Activated CD8-positive, alpha-beta T cell treated with anti-CD3 and anti-CD28 coated beads for 36 hours (primary cell): ENCODE data around the gene MAP3K7CL. TPM values are rescaled to one million over a fixed set of nuclear protein-coding genes. Genes with fewer than 3 reads are reported as not detected.

Source experiments
- ATAC-seq: fragments of 200-7000 bp; cut with Tn5 transposase; one replicate; pipeline ENCODE4 v1.10.0; 2021; ENCODE audit warnings: mild to moderate bottlenecking, moderate library complexity
- CTCF ChIA-PET: fragments of 350-600 bp; sonication (Branson Sonifier 250); formaldehyde crosslinking; loops from one replicate; lab custom pipeline; 2021; ENCODE audit warnings: antibody characterized with exemption; lab: Charles Lee
- POLR2A ChIA-PET: fragments of 350-600 bp; sonication (Branson Sonifier 250); formaldehyde crosslinking; loops from one replicate; lab custom pipeline; 2021; ENCODE audit warnings: antibody characterized with exemption; lab: Charles Lee
- DNase-seq: peaks from one replicate; pipeline ENCODE4 v3.0.0-alpha.2; 2020
- H3K27ac Mint-ChIP-seq: one replicate; pipeline ENCODE4 v1.8.0; 2021; ENCODE audit warnings: mild to moderate bottlenecking, mixed read lengths
- H3K27me3 Mint-ChIP-seq: one replicate; pipeline ENCODE4 v1.8.0; 2021; ENCODE audit warnings: mixed read lengths
- H3K36me3 Mint-ChIP-seq: one replicate; pipeline ENCODE4 v1.8.0; 2021; ENCODE audit warnings: low read depth, mixed read lengths
- H3K4me1 Mint-ChIP-seq: one replicate; pipeline ENCODE4 v1.8.0; 2021; ENCODE audit warnings: low read depth, mixed read lengths
- H3K4me3 Mint-ChIP-seq: one replicate; pipeline ENCODE4 v1.8.0; 2021; ENCODE audit warnings: mild to moderate bottlenecking, moderate library complexity, mixed read lengths
- H3K9me3 Mint-ChIP-seq: one replicate; pipeline ENCODE4 v1.8.0; 2021; ENCODE audit warnings: mixed read lengths
- intact Hi-C: fragments of 100-400 bp; cut with micrococcal nuclease; formaldehyde crosslinking; loops from one replicate; pipeline ENCODE4 v1.10.0; 2022
- total RNA-seq, 2 experiments: library from RNA; stranded (reverse); gene quantifications; one replicate each; pipeline ENCODE4 v1.2.3, GENCODE V29; 2021
- TF ChIP-seq, protein P1 (sequence below): fragments of 200-600 bp; IDR thresholded peaks from one replicate; pipeline ENCODE4 v1.8.0; 2022; ENCODE audit warnings: antibody characterized with exemption, mild to moderate bottlenecking

MAP3K7CL gene
- total RNA-seq, 2 experiments from 2014 or later, result 3.2 to 4.7 TPM

DNA sequence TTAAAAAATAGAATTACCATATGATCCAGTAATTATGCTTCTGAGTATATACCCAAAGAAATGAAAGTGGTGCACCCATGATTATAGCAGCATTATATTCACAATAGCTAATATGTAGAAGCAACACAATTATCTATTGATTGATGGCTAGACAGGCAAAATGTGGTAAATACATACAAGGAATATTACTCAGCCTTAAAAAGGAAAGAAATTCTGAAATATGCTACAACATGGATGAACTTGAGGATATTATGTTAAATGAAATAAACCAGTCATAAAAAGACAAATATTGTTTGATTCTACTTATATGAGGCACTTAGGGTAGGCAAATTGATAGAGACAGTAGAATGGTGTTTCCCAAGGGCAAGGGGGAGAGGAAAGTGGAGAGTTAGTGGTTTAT is 80.8 kb downstream of the MAP3K7CL start:
- ATAC-seq (no peak), DNase-seq (no peak)
- peaks cover 1% of the 10 kb centered on the region for H3K27me3 Mint-ChIP-seq
- POLR2A ChIA-PET, result no interaction called here
- TF ChIP-seq, protein P1, sequence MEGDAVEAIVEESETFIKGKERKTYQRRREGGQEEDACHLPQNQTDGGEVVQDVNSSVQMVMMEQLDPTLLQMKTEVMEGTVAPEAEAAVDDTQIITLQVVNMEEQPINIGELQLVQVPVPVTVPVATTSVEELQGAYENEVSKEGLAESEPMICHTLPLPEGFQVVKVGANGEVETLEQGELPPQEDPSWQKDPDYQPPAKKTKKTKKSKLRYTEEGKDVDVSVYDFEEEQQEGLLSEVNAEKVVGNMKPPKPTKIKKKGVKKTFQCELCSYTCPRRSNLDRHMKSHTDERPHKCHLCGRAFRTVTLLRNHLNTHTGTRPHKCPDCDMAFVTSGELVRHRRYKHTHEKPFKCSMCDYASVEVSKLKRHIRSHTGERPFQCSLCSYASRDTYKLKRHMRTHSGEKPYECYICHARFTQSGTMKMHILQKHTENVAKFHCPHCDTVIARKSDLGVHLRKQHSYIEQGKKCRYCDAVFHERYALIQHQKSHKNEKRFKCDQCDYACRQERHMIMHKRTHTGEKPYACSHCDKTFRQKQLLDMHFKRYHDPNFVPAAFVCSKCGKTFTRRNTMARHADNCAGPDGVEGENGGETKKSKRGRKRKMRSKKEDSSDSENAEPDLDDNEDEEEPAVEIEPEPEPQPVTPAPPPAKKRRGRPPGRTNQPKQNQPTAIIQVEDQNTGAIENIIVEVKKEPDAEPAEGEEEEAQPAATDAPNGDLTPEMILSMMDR, result no peak
- H3K4me3 Mint-ChIP-seq, result no peak overlapping the region
- CTCF ChIA-PET, result no interaction called here
- intact Hi-C loops, result loop anchor here (10.0 kb wide), 1 partner anchor 56 kb away; no protein-coding TSS in a partner anchor
- H3K27ac Mint-ChIP-seq, result no peak overlapping the region
- H3K36me3 Mint-ChIP-seq, result no peaks in the 10 kb centered on the region
- no peaks in the 10 kb centered on the region for H3K9me3 Mint-ChIP-seq
- peaks cover 12% of the 10 kb centered on the region for H3K4me1 Mint-ChIP-seq

- ChIA-PET POLR2A (no interaction called here), CTCF (no interaction called here)
- no peak for DNase-seq
- Mint-ChIP-seq H3K4me1 (peaks cover 12% of the 10 kb centered on the region), H3K36me3 (no peaks in the 10 kb centered on the region), H3K9me3 (no peaks in the 10 kb centered on the region), H3K27ac (no peak overlapping the region), H3K27me3 (no peaks in the 10 kb centered on the region), H3K4me3 (no peak overlapping the region)
- ATAC-seq, result no peak
- intact Hi-C loops, result loop anchor here (10.0 kb wide), 1 partner anchor 58 kb away; no protein-coding TSS in a partner anchor
- TF ChIP-seq, protein P1, result no peak
These were observed 82.0 kb downstream of the MAP3K7CL start for GRCh38 chr21:29212446-29212845.

- TF ChIP-seq, protein P1, result no peak
- no peaks in the 10 kb centered on the region for H3K9me3 Mint-ChIP-seq
- intact Hi-C loops, result loop anchor here (10.0 kb wide), 1 partner anchor 59 kb away; no protein-coding TSS in a partner anchor
- DNase-seq, result no peak
- CTCF ChIA-PET, result no interaction called here
- H3K27me3 Mint-ChIP-seq, result no peaks in the 10 kb centered on the region
- H3K36me3 Mint-ChIP-seq, result no peaks in the 10 kb centered on the region
- POLR2A ChIA-PET, result no interaction called here
- peaks cover 8% of the 10 kb centered on the region for H3K4me1 Mint-ChIP-seq
- H3K27ac Mint-ChIP-seq, result no peak overlapping the region
- H3K4me3 Mint-ChIP-seq, result no peak overlapping the region
- no peak for ATAC-seq
These were observed 83.3 kb downstream of the MAP3K7CL start for GRCh38 chr21:29213513-29214385.

- intact Hi-C loops, result loop anchor here (10.0 kb wide), 1 partner anchor 61 kb away; no protein-coding TSS in a partner anchor
- TF ChIP-seq, protein P1, result no peak
- H3K27me3 Mint-ChIP-seq, result no peaks in the 10 kb centered on the region
- no peaks in the 10 kb centered on the region for H3K36me3 Mint-ChIP-seq
- H3K27ac Mint-ChIP-seq, result no peak overlapping the region
- ATAC-seq (no peak), DNase-seq (no peak)
- no peaks in the 10 kb centered on the region for H3K9me3 Mint-ChIP-seq
- CTCF ChIA-PET, result no interaction called here
- POLR2A ChIA-PET, result no interaction called here
- peaks cover 3% of the 10 kb centered on the region for H3K4me1 Mint-ChIP-seq
- H3K4me3 Mint-ChIP-seq, result no peak overlapping the region
These were observed 85.3 kb downstream of the MAP3K7CL start for GRCh38 chr21:29215709-29216108.

DNA sequence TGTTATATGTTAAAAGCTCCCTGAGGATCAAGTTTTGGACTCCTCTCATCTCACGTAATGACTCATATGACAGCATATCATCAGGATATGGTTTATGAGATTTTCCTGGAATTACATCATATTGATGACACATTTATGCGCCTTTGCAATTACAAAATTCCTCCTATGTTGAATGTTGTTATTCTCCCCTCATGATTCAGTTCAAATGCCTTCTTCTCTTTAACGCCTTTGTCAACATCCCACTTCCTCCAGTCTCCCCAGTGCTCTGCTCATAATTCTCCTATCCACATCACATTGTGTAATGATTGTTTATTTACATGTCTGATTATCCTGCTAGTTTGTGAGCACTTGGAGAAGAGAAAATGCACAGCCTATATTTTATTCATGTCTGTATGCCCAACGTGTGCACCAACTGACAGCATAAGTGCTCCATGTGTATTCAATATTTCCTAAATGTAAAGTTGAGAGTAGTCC is 87.4 kb downstream of the MAP3K7CL start:
- intact Hi-C loops, result loop anchor here (10.0 kb wide), 1 partner anchor 63 kb away; no protein-coding TSS in a partner anchor
- Mint-ChIP-seq H3K27me3 (no peaks in the 10 kb centered on the region), H3K4me3 (no peak overlapping the region), H3K27ac (no peak overlapping the region), H3K36me3 (no peaks in the 10 kb centered on the region), H3K4me1 (peaks cover 3% of the 10 kb centered on the region), H3K9me3 (no peaks in the 10 kb centered on the region)
- no peak for DNase-seq
- ChIA-PET POLR2A (no interaction called here), CTCF (interaction anchor here (1.9 kb wide), 1 partner anchor 16 kb away, joined by 4 read pairs; no protein-coding TSS in a partner anchor)
- no peak for ATAC-seq
- TF ChIP-seq, protein P1, result no peak
